ENCODE data around the gene RTN4RL1. TPM values are rescaled to one million over a fixed set of nuclear protein-coding genes. Genes with fewer than 3 reads are reported as not detected.

The RTN4RL1 gene
- total and polyA plus RNA-seq, 2 donors from 2014 or later, result 2.0 to 10.7 TPM

DNA sequence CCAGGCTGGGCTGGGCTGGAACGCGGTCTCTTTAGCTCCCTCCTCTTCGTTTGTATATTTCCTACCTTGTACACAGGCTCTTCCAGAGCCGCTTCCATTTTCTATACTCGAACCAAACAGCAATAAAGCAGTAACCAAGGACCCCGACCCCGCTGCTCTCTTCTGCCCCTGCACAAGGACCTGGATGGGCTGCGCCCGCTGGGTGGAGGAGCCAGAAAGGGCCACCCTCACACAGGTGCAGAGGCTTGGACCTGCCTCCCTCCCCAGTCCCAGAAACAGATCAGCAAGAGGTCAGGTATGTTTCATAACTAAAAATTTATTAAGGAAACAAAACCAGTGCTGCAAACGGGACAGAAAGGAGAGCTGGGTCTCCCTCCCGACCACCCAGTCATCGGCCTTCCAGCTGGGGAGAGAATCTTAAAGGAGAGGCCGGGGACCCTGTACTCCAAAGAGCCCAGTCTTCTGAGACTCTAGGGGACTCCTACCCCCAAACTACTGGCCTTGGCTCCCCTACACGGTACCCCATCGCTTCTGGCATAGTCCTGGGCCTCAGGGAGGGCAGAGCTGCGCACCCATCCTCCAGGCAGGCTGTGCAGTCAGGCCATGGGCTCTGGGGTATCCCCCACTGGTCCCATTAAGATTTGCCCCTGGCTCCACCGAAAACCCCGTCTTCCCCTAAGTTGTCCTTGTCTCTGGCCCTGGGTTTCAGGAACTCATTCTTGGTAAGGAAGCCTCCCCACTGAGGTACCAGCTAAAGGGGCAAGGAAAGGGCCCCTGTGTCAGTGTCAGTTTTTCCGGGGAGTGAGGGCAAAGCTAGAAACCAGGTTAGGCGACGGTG is 34.6 kb upstream of the RTN4RL1 start:
- no peaks in the 10 kb centered on the region for H3K36me3 ChIP-seq (ENCODE audit: control insufficient read depth in 2 of 3, insufficient read depth in 3 of 3, low read length in 3 of 3)
- no peak overlapping the region for H3K4me3 ChIP-seq (ENCODE audit: low read length in 3 of 3)
- H3K27me3 ChIP-seq (ENCODE audit: control insufficient read depth, insufficient read depth, low read length), result peaks cover 5% of the 10 kb centered on the region
- H3K27ac ChIP-seq (ENCODE audit: low read depth in 2 of 2, low read length in 2 of 2), result peak overlapping the region; percentile 67 to 83
- H3K9me3 ChIP-seq (ENCODE audit: control insufficient read depth in 2 of 3, insufficient read depth in 1 of 3, low read length in 3 of 3), result no peaks in the 10 kb centered on the region
- FAIRE-seq (no peak), DNase-seq (peak in 4 of 5 donors; percentile 8 to 64 (median 22))
- H3K4me1 ChIP-seq (ENCODE audit: control insufficient read depth in 2 of 3, insufficient read depth in 2 of 3, low read depth in 1 of 3, low read length in 3 of 3), result peaks cover 0 to 12% (median 0%) of the 10 kb centered on the region in 3 donors
- intact Hi-C loops (cut with DNase I), result loop anchor here (5.0 kb wide), 1 partner anchor 183 kb away; no protein-coding TSS in a partner anchor
- H3K9ac ChIP-seq (ENCODE audit: low read length in 3 of 3), result peak overlapping the region in 1 of 3 donors; percentile 23
- TF ChIP-seq, protein P1, sequence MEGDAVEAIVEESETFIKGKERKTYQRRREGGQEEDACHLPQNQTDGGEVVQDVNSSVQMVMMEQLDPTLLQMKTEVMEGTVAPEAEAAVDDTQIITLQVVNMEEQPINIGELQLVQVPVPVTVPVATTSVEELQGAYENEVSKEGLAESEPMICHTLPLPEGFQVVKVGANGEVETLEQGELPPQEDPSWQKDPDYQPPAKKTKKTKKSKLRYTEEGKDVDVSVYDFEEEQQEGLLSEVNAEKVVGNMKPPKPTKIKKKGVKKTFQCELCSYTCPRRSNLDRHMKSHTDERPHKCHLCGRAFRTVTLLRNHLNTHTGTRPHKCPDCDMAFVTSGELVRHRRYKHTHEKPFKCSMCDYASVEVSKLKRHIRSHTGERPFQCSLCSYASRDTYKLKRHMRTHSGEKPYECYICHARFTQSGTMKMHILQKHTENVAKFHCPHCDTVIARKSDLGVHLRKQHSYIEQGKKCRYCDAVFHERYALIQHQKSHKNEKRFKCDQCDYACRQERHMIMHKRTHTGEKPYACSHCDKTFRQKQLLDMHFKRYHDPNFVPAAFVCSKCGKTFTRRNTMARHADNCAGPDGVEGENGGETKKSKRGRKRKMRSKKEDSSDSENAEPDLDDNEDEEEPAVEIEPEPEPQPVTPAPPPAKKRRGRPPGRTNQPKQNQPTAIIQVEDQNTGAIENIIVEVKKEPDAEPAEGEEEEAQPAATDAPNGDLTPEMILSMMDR (IDR thresholded peaks at IDR 0.05; ENCODE audit: borderline replicate concordance, extremely low read depth, insufficient read depth), result no peak

GRCh38 chr17:2058586-2059546 is 33.7 kb upstream of the RTN4RL1 start:
- peaks cover 0 to 16% (median 0%) of the 10 kb centered on the region in 3 donors for H3K4me1 ChIP-seq (ENCODE audit: control insufficient read depth in 2 of 3, insufficient read depth in 2 of 3, low read depth in 1 of 3, low read length in 3 of 3)
- no peak overlapping the region for H3K9ac ChIP-seq (ENCODE audit: low read length in 3 of 3)
- TF ChIP-seq, protein P1 (IDR thresholded peaks at IDR 0.05; ENCODE audit: borderline replicate concordance, extremely low read depth, insufficient read depth), result peak; percentile 50
- peaks cover 5% of the 10 kb centered on the region for H3K27me3 ChIP-seq (ENCODE audit: control insufficient read depth, insufficient read depth, low read length)
- peak overlapping the region in 1 of 3 donors; percentile 11 for H3K4me3 ChIP-seq (ENCODE audit: low read length in 3 of 3)
- H3K9me3 ChIP-seq (ENCODE audit: control insufficient read depth in 2 of 3, insufficient read depth in 1 of 3, low read length in 3 of 3), result no peaks in the 10 kb centered on the region
- H3K36me3 ChIP-seq (ENCODE audit: control insufficient read depth in 2 of 3, insufficient read depth in 3 of 3, low read length in 3 of 3), result no peaks in the 10 kb centered on the region
- H3K27ac ChIP-seq (ENCODE audit: low read depth in 2 of 2, low read length in 2 of 2), result peak overlapping the region; percentile 37 to 43
- FAIRE-seq, result no peak
- intact Hi-C loops (cut with DNase I), result loop anchor here (5.0 kb wide), 1 partner anchor 183 kb away; no protein-coding TSS in a partner anchor
- DNase-seq, result peak in 4 of 5 donors; percentile 61 to 92 (median 68)

DNA sequence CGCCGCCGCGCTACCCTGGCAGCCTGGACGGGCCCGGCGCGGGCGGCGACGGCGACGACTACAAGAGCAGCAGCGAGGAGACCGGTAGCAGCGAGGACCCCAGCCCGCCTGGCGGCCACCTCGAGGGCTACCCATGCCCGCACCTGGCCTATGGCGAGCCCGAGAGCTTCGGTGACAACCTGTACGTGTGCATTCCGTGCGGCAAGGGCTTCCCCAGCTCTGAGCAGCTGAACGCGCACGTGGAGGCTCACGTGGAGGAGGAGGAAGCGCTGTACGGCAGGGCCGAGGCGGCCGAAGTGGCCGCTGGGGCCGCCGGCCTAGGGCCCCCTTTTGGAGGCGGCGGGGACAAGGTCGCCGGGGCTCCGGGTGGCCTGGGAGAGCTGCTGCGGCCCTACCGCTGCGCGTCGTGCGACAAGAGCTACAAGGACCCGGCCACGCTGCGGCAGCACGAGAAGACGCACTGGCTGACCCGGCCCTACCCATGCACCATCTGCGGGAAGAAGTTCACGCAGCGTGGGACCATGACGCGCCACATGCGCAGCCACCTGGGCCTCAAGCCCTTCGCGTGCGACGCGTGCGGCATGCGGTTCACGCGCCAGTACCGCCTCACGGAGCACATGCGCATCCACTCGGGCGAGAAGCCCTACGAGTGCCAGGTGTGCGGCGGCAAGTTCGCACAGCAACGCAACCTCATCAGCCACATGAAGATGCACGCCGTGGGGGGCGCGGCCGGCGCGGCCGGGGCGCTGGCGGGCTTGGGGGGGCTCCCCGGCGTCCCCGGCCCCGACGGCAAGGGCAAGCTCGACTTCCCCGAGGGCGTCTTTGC is 32.8 kb upstream of the RTN4RL1 start:
- H3K4me1 ChIP-seq (ENCODE audit: control insufficient read depth in 2 of 3, insufficient read depth in 2 of 3, low read depth in 1 of 3, low read length in 3 of 3), result peaks cover 0 to 18% (median 0%) of the 10 kb centered on the region in 3 donors
- H3K4me3 ChIP-seq (ENCODE audit: low read length in 3 of 3), result peak overlapping the region in 2 of 3 donors; percentile 25 to 28
- FAIRE-seq, result no peak
- intact Hi-C loops (cut with DNase I), result loop anchor here (5.0 kb wide), 1 partner anchor 184 kb away; no protein-coding TSS in a partner anchor
- TF ChIP-seq, protein P1 (IDR thresholded peaks at IDR 0.05; ENCODE audit: borderline replicate concordance, extremely low read depth, insufficient read depth), result no peak
- H3K36me3 ChIP-seq (ENCODE audit: control insufficient read depth in 2 of 3, insufficient read depth in 3 of 3, low read length in 3 of 3), result no peaks in the 10 kb centered on the region
- H3K27ac ChIP-seq (ENCODE audit: low read depth in 2 of 2, low read length in 2 of 2), result peak overlapping the region in 1 of 2 donors; percentile 43
- peaks cover 9% of the 10 kb centered on the region for H3K27me3 ChIP-seq (ENCODE audit: control insufficient read depth, insufficient read depth, low read length)
- H3K9ac ChIP-seq (ENCODE audit: low read length in 3 of 3), result no peak overlapping the region
- no peaks in the 10 kb centered on the region for H3K9me3 ChIP-seq (ENCODE audit: control insufficient read depth in 2 of 3, insufficient read depth in 1 of 3, low read length in 3 of 3)
- DNase-seq, result peak in 3 of 5 donors; percentile 50 to 81 (median 76)
